22Rv1 (cell line): Measurements from ENCODE around the gene TSPAN5.
"Not testable (repeated sequence)": the region's sequence is repeated elsewhere in the genome, so short reads cannot be mapped to it uniquely, and the experiment has no call there.

Experiments
- CTCF ChIP-seq: fragments of 450-650 bp; IDR thresholded peaks from 2 replicates; pipeline ENCODE4 v1.5.1; 2017; ENCODE audit warnings: mild to moderate bottlenecking
- ZFX ChIP-seq: fragments of 450-650 bp; IDR thresholded peaks from 2 replicates; pipeline ENCODE4 v1.6.1; 2017; ENCODE audit warnings: antibody characterized with exemption, borderline replicate concordance

DNA sequence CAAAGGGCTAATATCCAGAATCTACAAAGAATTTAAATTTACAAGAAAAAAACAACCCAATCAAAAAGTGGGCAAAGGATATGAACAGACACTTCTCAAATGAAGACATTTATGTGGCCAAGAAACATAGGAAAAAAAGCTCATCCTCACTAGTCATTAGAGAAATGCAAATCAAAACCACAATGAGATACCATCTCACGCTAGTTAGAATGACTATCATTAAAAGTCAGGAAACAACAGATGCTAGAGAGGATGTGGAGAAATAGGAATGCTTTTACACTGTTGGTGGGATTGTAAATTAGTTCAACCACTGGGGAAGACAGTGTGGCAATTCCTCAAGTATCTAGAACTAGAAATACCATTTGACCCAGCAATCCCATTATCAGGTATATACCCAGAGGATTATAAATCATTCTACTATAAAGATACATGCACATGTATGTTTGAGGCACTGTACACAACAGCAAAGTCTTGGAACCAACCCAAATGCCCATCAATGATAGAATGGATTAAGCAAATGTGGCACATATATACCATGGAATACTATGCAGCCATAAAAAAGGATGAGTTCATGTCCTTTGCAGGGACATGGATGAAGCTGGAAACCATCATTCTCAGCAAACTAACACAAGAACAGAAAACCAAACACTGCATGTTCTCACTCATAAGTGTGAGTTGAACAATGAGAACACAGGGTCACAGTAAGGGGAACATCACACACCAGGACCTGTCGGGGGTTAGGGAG, 197.1 kb downstream of the TSPAN5 start:
- not testable (repeated sequence) for TF ChIP-seq CTCF, ZFX
